ENCODE data around the gene KRTAP4-3. TPM values are rescaled to one million over a fixed set of nuclear protein-coding genes. Genes with fewer than 3 reads are reported as not detected.
"Not testable (repeated sequence)": the region's sequence is repeated elsewhere in the genome, so short reads cannot be mapped to it uniquely, and the experiment has no call there.

The KRTAP4-3 gene
- total RNA-seq, 4 donors from 2014 or later = not detected

DNA sequence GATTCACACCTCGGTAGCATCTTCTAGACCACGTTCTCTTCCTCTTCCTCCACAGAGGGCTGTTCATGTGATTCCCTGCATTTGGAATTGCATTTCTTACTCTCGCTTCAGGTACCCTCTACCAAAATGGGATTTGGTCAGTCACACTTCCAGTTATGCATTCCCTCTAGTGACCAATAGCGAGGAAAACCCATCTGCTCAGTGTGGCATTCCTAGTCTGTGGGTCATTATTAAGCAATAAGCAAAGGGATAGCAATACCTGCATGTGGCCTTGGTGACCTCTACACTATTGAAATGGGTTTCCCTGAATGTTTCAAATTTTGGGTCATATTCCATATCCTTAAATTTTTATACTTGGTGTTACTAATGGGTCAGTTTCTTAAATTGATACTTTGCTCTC lies 18.0 kb downstream of the KRTAP4-3 start:
- Histone ChIP-seq H3K9me3 (no peaks in the 10 kb centered on the region), H3K27ac (no peak overlapping the region), H3K4me1 (no peaks in the 10 kb centered on the region), H3K27me3 (no peaks in the 10 kb centered on the region), H3K4me3 (no peak overlapping the region), H3K36me3 (no peaks in the 10 kb centered on the region)
- TF ChIP-seq EP300 (IDR thresholded peaks at IDR 0.05) (no peak), POLR2A (IDR thresholded peaks at IDR 0.05) (no peak)
- TF ChIP-seq, protein P1, sequence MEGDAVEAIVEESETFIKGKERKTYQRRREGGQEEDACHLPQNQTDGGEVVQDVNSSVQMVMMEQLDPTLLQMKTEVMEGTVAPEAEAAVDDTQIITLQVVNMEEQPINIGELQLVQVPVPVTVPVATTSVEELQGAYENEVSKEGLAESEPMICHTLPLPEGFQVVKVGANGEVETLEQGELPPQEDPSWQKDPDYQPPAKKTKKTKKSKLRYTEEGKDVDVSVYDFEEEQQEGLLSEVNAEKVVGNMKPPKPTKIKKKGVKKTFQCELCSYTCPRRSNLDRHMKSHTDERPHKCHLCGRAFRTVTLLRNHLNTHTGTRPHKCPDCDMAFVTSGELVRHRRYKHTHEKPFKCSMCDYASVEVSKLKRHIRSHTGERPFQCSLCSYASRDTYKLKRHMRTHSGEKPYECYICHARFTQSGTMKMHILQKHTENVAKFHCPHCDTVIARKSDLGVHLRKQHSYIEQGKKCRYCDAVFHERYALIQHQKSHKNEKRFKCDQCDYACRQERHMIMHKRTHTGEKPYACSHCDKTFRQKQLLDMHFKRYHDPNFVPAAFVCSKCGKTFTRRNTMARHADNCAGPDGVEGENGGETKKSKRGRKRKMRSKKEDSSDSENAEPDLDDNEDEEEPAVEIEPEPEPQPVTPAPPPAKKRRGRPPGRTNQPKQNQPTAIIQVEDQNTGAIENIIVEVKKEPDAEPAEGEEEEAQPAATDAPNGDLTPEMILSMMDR (IDR thresholded peaks at IDR 0.05) = no peak
- no peak for DNase-seq (ENCODE audit: low spot score in 2 of 2)
- WGBS, 2 donors = 83 to 91% methylated on average over 4 of the region's 4 CpGs

DNA sequence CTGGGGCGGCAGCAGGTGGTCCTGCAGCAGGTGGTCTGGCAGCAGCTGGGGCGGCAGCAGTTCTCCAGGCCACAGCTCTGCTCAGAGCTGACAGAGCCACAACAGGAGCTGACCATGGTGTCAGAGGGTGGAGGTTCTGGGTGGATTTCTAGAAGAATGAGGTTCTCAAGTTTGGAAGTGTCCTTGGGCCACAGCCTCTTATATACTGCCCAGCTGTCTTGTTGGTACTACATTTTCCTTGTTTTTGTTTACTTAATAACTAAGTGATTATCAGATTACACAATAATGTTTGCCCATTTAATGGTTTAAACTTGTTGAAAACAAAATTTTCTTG lies 18.4 kb downstream of the KRTAP4-3 start, which contains the start of gene KRTAP4-5:
TSS of gene KRTAP4-5 (minus strand) at position 174 of the 334 bp plus-strand sequence. CDS start at position 116, 58 bp downstream.
- H3K27ac ChIP-seq = no peak within 1 kb of the TSS
- no peak within 1 kb of the TSS for H3K4me3 ChIP-seq
- no peak for TF ChIP-seq EP300 (IDR thresholded peaks at IDR 0.05)
- no peak for TF ChIP-seq POLR2A (IDR thresholded peaks at IDR 0.05)
- TF ChIP-seq, protein P1 (IDR thresholded peaks at IDR 0.05) = no peak
- DNase-seq (ENCODE audit: low spot score in 2 of 2) = no peak
- no peaks in the 10 kb centered on the region for H3K36me3 ChIP-seq
- no peaks in the 10 kb centered on the region for H3K27me3 ChIP-seq
- no peaks in the 10 kb centered on the region for H3K9me3 ChIP-seq
- no peaks in the 10 kb centered on the region for H3K4me1 ChIP-seq
- WGBS, 2 donors = 61 to 86% methylated on average over 2 of the region's 2 CpGs

DNA sequence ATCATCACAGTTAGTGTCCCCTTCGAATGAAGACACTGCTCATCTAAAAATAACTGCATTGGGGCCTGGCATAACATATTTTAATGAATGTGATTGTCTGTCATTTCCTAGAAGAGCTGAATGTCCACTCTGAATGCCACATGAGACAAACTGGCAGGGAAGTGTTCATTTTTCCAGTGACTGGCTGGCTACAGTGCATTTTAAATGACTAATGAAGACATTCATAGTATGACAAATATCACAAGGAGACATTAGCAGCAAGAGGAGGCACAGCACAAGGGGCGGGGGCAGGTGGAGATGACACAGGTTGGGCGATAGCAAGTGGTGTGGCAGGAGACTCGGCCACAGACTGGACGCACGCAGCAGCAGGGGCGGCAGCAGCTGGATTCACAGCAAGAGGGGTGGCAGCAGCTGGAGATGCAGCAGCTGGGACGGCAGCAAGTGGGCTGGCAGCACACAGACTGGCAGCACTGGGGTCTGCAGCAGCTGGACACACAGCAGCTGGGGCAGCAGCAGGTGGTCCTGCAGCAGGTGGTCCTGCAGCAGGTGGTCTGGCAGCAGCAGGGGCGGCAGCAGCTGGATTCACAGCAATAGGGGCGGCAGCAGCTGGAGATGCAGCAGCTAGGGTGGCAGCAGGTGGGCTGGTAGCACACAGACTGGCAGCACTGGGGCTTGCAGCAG lies 18.9 kb downstream of the KRTAP4-3 start:
- not testable (repeated sequence) for H3K4me3 ChIP-seq; H3K9me3 ChIP-seq; DNase-seq (ENCODE audit: low spot score in 2 of 2); H3K27me3 ChIP-seq; H3K4me1 ChIP-seq; H3K36me3 ChIP-seq; H3K27ac ChIP-seq
- WGBS, 2 donors = 77 to 78% methylated on average over 8 to 9 of the region's 10 CpGs

DNA sequence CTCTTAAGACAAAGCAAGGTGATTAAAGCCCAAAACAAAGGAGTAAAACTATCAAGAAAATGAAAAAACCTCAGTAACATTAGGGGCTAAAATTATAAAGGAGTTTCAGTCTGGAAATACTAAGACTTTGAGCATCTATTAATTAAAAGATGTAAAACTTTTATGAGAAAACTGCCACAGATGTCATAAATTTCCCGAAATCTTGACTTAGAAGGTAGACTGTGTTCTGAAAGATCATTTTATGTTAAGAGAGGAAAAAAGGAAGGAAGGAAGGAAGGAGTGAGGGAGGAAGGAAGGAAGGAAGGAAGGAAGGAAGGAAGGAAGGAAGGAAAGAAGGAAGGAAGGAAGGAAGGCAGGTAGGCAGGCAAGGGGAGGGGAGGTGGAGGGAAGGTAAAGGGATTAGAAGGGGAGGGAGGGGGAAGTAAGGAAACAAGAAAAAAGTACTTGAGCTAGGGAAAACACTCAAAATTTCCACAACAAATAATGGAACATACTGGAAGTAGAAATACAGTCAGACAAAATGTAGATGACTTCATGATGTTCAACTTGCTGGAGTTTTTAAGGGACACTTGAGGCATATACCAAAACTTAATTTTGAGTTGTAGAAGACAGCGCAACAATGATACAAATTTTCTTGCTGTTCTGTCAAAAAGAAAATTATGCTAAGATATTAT lies 20.4 kb downstream of the KRTAP4-3 start:
- no peaks in the 10 kb centered on the region for H3K36me3 ChIP-seq
- TF ChIP-seq, protein P1 (IDR thresholded peaks at IDR 0.05) = no peak
- no peak for TF ChIP-seq POLR2A (IDR thresholded peaks at IDR 0.05)
- no peak for TF ChIP-seq EP300 (IDR thresholded peaks at IDR 0.05)
- H3K9me3 ChIP-seq = peaks cover 0 to 19% (median 0%) of the 10 kb centered on the region in 4 donors
- no peak for DNase-seq (ENCODE audit: low spot score in 2 of 2)
- H3K27ac ChIP-seq = no peak overlapping the region
- no peak overlapping the region for H3K4me3 ChIP-seq
- no peaks in the 10 kb centered on the region for H3K27me3 ChIP-seq
- H3K4me1 ChIP-seq = no peaks in the 10 kb centered on the region
- WGBS, 2 donors = 89 to 97% methylated on average over 2 of the region's 2 CpGs

DNA sequence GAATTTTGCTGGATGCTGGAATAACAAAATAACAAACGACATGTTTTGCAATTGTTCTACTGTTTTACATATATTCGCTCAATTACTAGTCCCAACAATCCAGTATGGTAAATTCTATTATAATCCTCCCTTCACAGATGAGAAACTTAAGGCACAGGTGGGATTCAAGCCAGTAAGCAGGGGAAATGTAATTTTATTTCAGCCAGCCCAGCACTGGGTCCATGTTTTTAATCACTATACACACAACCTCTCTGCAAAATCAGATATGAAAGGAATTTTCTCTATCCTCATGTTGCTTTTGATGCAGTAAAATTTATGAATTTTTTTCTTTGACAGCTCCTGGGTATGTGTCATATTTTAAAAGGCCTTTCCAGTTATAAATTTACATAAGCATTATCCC lies 22.8 kb downstream of the KRTAP4-3 start:
- no peak overlapping the region for H3K4me3 ChIP-seq
- peaks cover 0 to 25% (median 0%) of the 10 kb centered on the region in 4 donors for H3K9me3 ChIP-seq
- no peak for DNase-seq (ENCODE audit: low spot score in 2 of 2)
- TF ChIP-seq POLR2A (IDR thresholded peaks at IDR 0.05) (no peak), EP300 (IDR thresholded peaks at IDR 0.05) (no peak)
- TF ChIP-seq, protein P1 (IDR thresholded peaks at IDR 0.05) = no peak
- H3K4me1 ChIP-seq = no peaks in the 10 kb centered on the region
- H3K27ac ChIP-seq = no peak overlapping the region
- H3K36me3 ChIP-seq = no peaks in the 10 kb centered on the region
- H3K27me3 ChIP-seq = no peaks in the 10 kb centered on the region
- 84 to 92% methylated on average over 2 of the region's 2 CpGs for WGBS, 2 donors

All from tibial nerve (tissue), 4 donors.